Caco-2 (cell line): ENCODE data around the gene CAMKK2. TPM values are rescaled to one million over a fixed set of nuclear protein-coding genes. Genes with fewer than 3 reads are reported as not detected.

Experiments
- BruUV-seq: library from RNA; stranded (reverse); fragments of 400-500 nt; replicated peaks from 2 replicates; lab custom pipeline; 2021; lab: Mats Ljungman, UMichigan
- CTCF ChIA-PET: fragments of 300-600 bp; sonication (Branson Sonifier 250); formaldehyde crosslinking; loops from one replicate; lab custom pipeline; 2022; ENCODE audit warnings: antibody characterized with exemption; lab: Charles Lee
- POLR2A ChIA-PET: fragments of 300-600 bp; sonication (Branson Sonifier 250); formaldehyde crosslinking; loops from one replicate; lab custom pipeline; 2022; ENCODE audit warnings: antibody characterized with exemption; lab: Charles Lee
- DNase-seq, 2 experiments: peaks; one replicate each; pipeline versions ENCODE4 v3.0.0 to v3.0.0-alpha.2; 2020 to 2022
- H3K27me3 ChIP-seq: replicated peaks from 2 replicates; pipeline ENCODE4 v1.6.0; 2011; ENCODE audit warnings: low read length; ENCODE audit not compliant: control insufficient read depth, insufficient read depth
- H3K36me3 ChIP-seq: 2 replicates; pipeline ENCODE4 v1.5.1; 2011; ENCODE audit warnings: low read length; ENCODE audit not compliant: control insufficient read depth, insufficient read depth
- H3K4me1 ChIP-seq: fragments of 250-450 bp; sonication (Bioruptor Pico); 2 replicates; pipeline ENCODE4 v1.5.1; 2020; ENCODE audit warnings: mild to moderate bottlenecking
- H3K4me3 ChIP-seq: 2 replicates; pipeline ENCODE4 v1.5.1; 2011; ENCODE audit warnings: low read depth, mild to moderate bottlenecking, control low read depth, low read length
- H3K9me3 ChIP-seq: fragments of 250-450 bp; sonication (Bioruptor Pico); 2 replicates; pipeline ENCODE4 v1.5.1; 2020; ENCODE audit warnings: mild to moderate bottlenecking, moderate library complexity
- H3K27ac Mint-ChIP-seq: one replicate; pipeline ENCODE4 v1.8.0; 2022; ENCODE audit warnings: mixed read lengths; ENCODE audit not compliant: unreplicated experiment
- H3K27me3 Mint-ChIP-seq: one replicate; pipeline ENCODE4 v1.8.0; 2022; ENCODE audit warnings: mixed read lengths; ENCODE audit not compliant: insufficient read depth, unreplicated experiment
- H3K36me3 Mint-ChIP-seq: one replicate; pipeline ENCODE4 v1.8.0; 2022; ENCODE audit warnings: mild to moderate bottlenecking, mixed read lengths; ENCODE audit not compliant: insufficient read depth, unreplicated experiment
- H3K4me1 Mint-ChIP-seq: one replicate; pipeline ENCODE4 v1.8.0; 2022; ENCODE audit warnings: low read depth, mixed read lengths; ENCODE audit not compliant: unreplicated experiment
- H3K4me3 Mint-ChIP-seq: one replicate; pipeline ENCODE4 v1.8.0; 2022; ENCODE audit warnings: mild to moderate bottlenecking, moderate library complexity, mixed read lengths; ENCODE audit not compliant: unreplicated experiment
- H3K9me3 Mint-ChIP-seq: one replicate; pipeline ENCODE4 v1.8.0; 2022; ENCODE audit warnings: mixed read lengths; ENCODE audit not compliant: unreplicated experiment
- CTCF ChIP-seq, 2 experiments: fragments of 200-600 bp in 1 of 2; IDR thresholded peaks; 1 replicate in 1 of 2; 2 replicates in 1 of 2; pipeline versions ENCODE4 v1.5.1 to v1.8.0; 2011 to 2022; ENCODE audit warnings: antibody characterized with exemption in 1 of 2, control low read depth in 1 of 2, inconsistent platforms in 1 of 2, low read depth in 1 of 2, low read length in 1 of 2, mild to moderate bottlenecking in 1 of 2, moderate library complexity in 1 of 2; ENCODE audit not compliant: insufficient read depth in 1 of 2, severe bottlenecking in 1 of 2, unreplicated experiment in 1 of 2
- intact Hi-C: fragments of 100-400 bp; cut with micrococcal nuclease; formaldehyde crosslinking; loops from one replicate; pipeline ENCODE4 v1.10.0; 2022; ENCODE audit not compliant: unreplicated experiment
- total RNA-seq: library from RNA; stranded (reverse); gene quantifications from 2 replicates; pipeline ENCODE4 v1.2.3, GENCODE V29; 2022

The CAMKK2 gene
- total RNA-seq, 1 experiment from 2014 or later: 31.0 TPM

GRCh38 chr12:121285856-121286255 lies 10.7 kb downstream of the CAMKK2 start:
- Histone ChIP-seq H3K4me1 (no peaks in the 10 kb centered on the region), H3K27me3 (no peaks in the 10 kb centered on the region), H3K4me3 (no peak overlapping the region), H3K9me3 (no peaks in the 10 kb centered on the region), H3K36me3 (no peaks in the 10 kb centered on the region; the same call in 1 of the 2 replicates)
- Mint-ChIP-seq H3K9me3 (no peaks in the 10 kb centered on the region), H3K4me3 (no peak overlapping the region), H3K27ac (no peak overlapping the region), H3K27me3 (no peaks in the 10 kb centered on the region), H3K4me1 (no peaks in the 10 kb centered on the region), H3K36me3 (peaks cover 10% of the 10 kb centered on the region)
- intact Hi-C loops: no loop called here
- CTCF ChIA-PET: no interaction called here
- POLR2A ChIA-PET: no interaction called here
- no peak for TF ChIP-seq CTCF (IDR thresholded peaks at IDR 0.05; ENCODE audit: insufficient read depth in 1 of 2, low read depth in 1 of 2, low read length in 1 of 2, severe bottlenecking in 1 of 2, unreplicated experiment in 1 of 2)
- no TSS peak for BruUV-seq
- DNase-seq: no peak

- H3K4me3 Mint-ChIP-seq: no peak overlapping the region
- no peaks in the 10 kb centered on the region for H3K27me3 Mint-ChIP-seq
- POLR2A ChIA-PET: no interaction called here
- TF ChIP-seq CTCF (IDR thresholded peaks at IDR 0.05; ENCODE audit: insufficient read depth in 1 of 2, low read depth in 1 of 2, low read length in 1 of 2, severe bottlenecking in 1 of 2, unreplicated experiment in 1 of 2): no peak
- H3K4me1 ChIP-seq: no peaks in the 10 kb centered on the region
- no peaks in the 10 kb centered on the region for H3K9me3 ChIP-seq
- BruUV-seq: no TSS peak
- no peaks in the 10 kb centered on the region for H3K9me3 Mint-ChIP-seq
- no peak overlapping the region for H3K27ac Mint-ChIP-seq
- peaks cover 11% of the 10 kb centered on the region for H3K36me3 Mint-ChIP-seq
- no peaks in the 10 kb centered on the region for H3K27me3 ChIP-seq
- no peak overlapping the region for H3K4me3 ChIP-seq
- H3K36me3 ChIP-seq: no peaks in the 10 kb centered on the region; the same call in 1 of the 2 replicates
- intact Hi-C loops: no loop called here
- H3K4me1 Mint-ChIP-seq: no peaks in the 10 kb centered on the region
- CTCF ChIA-PET: no interaction called here
- no peak for DNase-seq
These were observed 11.7 kb downstream of the CAMKK2 start for GRCh38 chr12:121284551-121285390.

- Histone ChIP-seq H3K9me3 (no peaks in the 10 kb centered on the region), H3K27me3 (no peaks in the 10 kb centered on the region), H3K36me3 (no peaks in the 10 kb centered on the region; the same call in 1 of the 2 replicates), H3K4me1 (no peaks in the 10 kb centered on the region), H3K4me3 (no peak overlapping the region)
- POLR2A ChIA-PET: no interaction called here
- CTCF ChIA-PET: no interaction called here
- no peak for DNase-seq
- intact Hi-C loops: no loop called here
- H3K9me3 Mint-ChIP-seq: no peaks in the 10 kb centered on the region
- no peaks in the 10 kb centered on the region for H3K4me1 Mint-ChIP-seq
- BruUV-seq: no TSS peak
- H3K36me3 Mint-ChIP-seq: peaks cover 11% of the 10 kb centered on the region
- no peak overlapping the region for H3K27ac Mint-ChIP-seq
- no peak for TF ChIP-seq CTCF (IDR thresholded peaks at IDR 0.05; ENCODE audit: insufficient read depth in 1 of 2, low read depth in 1 of 2, low read length in 1 of 2, severe bottlenecking in 1 of 2, unreplicated experiment in 1 of 2)
- no peak overlapping the region for H3K4me3 Mint-ChIP-seq
- no peaks in the 10 kb centered on the region for H3K27me3 Mint-ChIP-seq
These were observed 12.7 kb downstream of the CAMKK2 start for GRCh38 chr12:121283841-121284240.
